ENCODE results near the gene XRN2.
A peak's percentile ranks its signal among the peaks of the same experiment; 100 is the strongest.
"Not testable (repeated sequence)": the region's sequence is repeated elsewhere in the genome, so short reads cannot be mapped to it uniquely, and the experiment has no call there.

Gene XRN2

DNA sequence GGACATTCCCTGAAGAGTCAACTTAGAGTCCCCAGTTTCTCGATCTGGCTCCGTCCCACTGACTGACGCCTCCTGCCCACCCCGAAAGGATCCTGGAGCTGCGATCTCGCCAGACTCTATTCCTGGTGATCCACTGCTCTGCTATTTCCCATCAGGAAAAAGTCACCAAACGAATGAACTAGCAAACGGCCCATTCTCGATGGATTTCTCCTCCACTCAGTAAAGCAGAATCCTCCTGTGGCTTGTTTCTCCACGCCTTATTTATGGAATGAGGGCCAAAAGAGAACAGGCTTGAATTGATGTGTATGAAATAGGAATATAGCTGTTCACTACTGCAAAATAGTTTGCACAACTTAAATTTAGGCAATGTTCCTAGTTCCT, 88.8 kb downstream of the XRN2 start:
- DNase-seq = peak; percentile 54

DNA sequence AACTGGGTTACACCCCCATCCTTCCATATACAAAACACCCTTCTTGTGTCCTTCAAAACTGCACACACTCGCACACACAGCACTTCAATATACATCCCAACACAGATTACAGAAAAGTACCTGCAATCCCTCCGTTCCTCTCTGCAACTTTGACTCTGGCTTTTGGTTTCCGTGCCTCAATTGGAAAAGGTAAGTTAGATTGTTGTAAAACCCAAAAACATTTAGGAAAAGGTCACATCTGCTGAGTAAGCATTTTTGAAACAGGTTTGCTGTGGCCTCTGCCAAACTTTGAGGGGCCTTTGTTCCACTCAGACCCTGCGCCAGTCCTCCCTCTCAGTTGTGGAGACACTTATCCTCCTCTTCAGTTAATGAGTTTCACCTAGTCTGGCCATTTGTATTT, 90.0 kb downstream of the XRN2 start:
- no peak for DNase-seq

DNA sequence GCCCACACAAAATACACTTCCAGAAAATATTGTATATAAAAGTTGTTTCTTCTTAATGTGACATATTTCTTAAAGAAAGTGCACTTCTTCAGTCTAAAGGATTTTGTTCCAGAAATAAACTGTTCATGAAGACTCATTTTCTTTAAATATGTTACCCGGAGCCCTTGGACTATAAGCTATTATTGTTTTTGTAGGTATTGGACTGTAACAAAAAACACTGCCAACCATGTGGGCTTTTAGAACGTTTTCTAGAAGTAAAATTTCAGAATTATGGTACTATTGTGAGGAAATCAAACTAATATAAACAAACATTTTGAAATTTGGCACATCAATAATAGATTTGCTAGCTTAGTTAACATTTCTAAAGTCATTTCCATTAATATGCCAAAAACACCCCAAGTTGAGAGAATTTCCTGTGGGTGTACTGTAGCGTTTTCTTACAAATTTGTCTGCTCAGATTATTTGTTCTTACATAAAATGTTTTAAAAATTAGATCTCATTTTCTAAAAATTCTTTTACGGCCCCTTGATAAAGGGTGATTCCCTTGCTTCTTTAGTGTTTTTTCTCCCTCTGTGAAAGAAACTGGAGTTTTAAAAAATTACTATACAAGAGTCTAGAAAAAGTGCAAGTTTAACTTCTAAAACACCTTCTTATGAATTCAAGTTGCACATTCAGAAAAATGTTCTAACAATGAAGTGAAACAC, 90.8 kb downstream of the XRN2 start:
- no peak for DNase-seq

DNA sequence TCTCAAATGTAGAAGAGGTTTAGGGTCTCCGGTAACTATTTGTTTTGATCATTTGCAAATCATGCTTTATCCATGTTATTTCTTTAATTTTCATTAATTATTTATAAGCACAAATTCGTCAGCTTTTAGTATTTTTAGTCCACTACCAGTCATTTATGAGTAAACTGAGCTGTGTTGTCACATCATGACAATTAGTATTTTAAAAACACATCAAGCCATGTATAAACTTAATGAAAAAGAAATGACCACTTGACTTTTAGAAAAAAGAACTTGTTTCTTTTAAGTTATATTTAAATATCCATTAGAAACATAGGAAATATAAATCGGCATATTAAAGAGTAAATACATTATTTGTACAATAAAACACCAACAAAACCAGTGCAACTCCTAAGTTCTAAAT, 91.4 kb downstream of the XRN2 start:
- no peak for DNase-seq

DNA sequence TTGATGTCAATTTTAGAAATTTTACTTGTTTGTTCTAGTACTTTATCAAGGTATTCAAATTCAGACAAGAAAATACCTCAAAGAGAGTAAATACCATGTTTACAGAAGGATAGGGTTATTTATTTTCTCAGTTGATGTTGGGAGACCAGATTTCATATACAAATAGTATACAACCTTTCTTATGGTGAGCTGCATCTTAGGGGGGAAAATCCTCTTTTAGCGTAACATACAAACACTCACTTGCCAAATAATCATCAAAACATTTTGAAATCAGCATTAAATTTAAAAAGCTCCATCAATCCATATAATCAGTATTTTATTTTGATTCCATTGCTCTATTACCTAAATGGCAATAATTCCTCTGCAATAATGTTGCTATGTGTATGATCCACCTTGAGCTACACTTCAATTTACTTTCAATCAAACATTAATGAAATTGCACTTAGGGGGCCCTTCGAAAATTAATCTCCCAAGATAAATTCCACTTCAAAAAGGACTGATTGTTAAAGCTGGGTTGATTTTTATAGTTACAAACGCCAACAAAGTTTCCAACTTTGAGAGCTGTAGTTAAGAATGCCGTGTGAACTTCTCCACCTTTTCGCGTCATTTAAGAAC, 92.0 kb downstream of the XRN2 start:
- no peak for DNase-seq

DNA sequence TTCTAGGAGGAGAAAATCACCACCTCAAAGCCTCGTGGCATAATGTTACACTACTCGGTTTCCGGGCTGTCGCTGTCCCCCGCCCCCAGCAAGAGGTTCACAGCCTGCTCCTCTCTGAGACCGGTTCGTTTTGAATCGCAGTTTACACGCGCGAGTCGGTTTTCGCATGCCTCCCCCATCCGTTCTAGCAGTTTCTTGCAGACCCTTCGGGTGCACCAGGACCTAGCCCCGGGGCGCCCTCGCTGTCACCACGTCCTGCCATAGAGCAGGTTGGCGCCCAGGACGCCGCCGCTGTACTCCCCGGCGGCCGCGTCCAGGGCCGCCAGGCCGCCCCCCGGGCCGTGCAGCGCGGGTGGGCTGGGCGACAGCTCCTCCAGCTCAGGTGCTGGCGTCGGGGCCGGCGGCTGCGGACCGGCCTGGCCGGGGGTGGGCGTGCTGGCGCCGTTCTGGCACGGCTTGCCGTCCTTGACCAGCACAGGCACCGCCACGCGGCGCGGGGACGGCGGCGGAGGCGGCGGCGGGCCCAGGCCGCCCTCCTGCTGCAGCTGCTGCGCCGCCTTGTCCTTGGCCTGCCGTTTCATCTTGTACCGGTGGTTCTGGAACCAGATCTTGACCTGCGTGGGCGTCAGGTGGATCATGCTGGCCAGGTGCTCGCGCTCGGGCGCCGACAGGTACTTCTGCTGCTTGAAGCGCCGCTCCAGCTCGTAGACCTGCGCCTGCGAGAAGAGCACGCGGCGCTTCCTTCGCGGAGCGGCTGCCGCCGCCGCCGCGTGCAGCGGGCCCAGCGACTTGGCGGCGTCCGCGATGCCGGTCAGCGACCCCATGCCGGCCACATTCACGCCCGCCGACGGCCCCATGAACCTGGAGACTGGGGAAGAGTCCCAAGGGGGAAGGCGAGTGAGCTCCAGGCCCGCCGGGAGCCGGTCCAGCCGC, 92.8 kb downstream of the XRN2 start:
- peak; percentile 66 for DNase-seq

DNA sequence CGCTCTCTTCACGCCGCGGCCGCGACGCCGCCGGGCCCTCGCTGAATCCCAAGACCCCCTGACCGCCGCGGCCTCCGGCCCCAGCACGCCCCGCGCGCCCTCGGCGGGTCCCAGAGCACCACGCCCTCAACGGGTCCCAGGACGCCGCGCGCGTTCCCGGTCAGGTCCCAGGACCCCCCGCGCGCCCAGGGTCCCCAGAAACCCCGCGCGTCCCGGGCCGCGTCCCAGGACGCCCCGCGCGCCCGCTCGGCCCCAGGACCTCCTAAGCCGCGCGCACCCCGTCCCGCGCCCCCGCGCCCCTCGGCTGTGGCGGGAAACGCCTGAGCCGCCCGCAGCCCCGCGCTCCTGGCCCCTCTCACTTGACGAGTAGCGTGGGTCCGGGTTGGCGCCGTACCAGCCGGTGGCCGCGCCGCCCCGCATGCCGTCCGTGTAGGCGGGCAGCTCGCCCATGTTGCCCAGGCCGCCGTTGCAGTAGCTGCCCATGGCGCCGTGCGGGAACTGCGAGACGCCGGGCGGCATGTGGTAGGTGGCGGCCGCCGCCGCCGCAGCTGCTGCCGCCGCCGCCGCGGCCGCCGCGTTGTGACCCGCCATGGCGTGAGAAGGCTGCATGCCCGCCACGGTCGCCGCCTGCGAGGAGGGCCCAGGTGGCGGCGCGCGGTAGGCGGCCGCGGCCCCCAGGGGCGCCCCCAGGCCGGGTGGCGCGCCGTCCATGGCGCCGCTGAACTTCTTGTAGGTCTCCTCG, 93.6 kb downstream of the XRN2 start:
- peak; percentile 46 for DNase-seq

DNA sequence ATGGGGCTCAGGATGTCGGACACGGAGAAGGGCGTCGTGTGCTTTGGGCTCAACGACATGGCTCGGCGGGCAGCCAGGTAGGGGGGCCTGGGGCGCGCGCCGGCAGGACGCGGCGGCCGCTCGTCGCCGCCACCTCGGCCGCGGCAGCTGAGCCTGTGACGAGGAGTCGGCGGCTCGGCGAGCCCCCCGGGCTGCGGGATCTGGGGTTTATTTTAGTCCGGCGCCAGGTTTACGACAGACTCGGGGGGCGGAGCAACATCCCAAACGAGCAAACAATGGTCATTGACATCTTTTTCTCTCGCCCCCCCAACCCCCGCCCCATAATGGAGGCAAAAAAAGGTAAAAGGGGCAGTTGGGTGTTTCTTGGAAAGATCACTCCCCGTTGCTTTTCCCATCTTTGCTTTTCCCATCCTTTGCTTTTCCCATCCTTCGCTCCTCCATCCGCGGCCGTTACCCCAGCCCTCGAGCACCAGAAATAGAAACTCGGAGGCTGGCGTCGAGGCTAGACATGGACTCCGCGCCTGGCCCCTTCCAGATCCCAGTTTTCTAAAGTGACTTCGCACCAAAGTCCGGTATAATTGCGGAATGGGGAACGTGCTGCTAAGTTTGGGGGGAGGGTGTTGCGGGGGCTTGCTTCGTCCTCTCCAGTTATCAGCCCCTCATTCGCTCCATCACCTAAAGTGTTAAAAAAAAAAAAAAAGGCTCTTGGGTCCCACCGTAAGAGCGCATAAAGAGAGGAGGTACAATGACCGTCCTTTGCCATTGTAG, 94.4 kb downstream of the XRN2 start, which contains the start of gene NKX2-4:
NKX2-4 (minus strand) TSS at position 186 of the 768 bp plus-strand sequence; CDS start at position 59, 127 bp downstream.
- DNase-seq = no peak

DNA sequence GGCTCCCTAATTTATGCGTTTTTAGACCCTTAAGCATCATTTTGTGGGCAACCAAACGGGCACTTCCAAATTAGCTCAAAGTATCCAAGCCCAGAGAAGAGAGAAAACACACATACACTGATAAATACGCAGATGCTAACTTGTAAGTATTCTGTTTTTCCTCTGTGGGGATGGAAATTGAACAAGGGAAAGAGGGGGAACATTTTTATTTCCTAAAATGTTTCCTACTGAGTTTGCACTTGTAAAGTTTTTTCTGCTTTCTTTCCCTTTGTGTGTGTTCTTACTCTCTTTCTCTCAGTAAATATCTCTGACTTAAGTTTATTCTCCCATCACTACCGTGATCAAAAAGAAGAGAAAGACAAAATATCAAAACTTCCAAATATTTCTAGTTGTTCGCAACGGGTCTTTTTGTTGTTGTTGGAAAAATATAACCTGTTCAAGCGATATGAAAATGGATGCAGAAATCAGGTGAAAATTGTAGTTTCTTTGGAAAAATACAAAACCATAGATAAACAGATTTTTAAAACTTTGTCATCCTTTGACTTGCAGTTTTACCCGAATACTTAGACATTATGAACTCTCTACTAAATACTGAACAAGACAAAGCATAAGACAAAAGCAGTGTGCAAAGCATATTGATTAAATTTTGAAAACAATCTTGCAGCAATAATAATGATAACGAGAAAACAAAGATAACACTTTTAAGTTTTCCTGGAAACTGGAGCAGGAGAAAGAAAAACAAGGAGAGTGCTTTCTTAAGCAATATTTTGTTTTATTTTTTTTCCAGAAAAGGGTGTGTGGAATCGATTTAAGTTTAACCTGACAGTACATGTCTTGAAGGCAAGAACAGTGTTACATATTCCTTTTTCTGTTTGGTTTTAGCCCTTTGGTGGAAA, 95.2 kb downstream of the XRN2 start:
- DNase-seq = no peak

DNA sequence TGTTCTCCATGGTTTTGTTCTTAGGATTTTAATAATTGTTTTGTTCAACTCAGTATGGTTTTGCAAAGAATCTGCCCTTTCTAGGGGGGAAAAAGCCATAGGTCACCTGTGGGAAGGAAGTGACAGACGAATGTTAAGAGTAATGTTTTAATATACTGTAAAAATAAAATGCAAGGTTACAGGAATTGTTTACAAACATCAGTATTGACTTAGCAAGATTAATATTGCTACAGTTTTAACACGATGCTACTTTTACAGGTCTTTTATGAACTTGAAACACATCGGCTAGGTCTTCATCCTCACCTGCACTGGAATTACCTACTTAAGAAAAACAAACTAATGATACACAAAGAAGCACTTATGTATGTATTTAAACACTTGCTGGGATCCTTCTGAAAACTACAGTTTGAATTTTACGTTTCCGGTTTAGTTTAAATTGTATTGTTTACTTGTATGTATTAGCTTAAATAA, 95.9 kb downstream of the XRN2 start:
- no peak for DNase-seq

DNA sequence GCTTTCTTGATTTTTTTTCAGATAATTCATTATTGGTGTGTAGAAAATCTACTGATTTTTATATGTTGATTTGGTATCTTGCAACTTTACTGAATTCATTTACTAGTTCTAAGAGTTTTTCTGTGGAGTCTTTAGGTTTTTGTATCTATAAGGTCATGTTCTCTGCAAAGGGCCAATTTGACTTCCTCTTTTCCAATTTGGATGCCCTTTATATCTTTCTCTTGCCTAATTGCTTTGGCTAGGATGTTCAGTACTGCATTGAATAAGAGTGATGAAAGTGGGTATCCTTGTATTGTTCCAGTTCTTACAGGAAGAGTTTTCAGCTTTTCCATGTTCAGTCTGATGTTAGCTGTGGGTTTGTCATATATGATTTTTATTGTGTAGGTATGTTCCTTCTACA, 108.6 kb downstream of the XRN2 start:
- DNase-seq = no peak

DNA sequence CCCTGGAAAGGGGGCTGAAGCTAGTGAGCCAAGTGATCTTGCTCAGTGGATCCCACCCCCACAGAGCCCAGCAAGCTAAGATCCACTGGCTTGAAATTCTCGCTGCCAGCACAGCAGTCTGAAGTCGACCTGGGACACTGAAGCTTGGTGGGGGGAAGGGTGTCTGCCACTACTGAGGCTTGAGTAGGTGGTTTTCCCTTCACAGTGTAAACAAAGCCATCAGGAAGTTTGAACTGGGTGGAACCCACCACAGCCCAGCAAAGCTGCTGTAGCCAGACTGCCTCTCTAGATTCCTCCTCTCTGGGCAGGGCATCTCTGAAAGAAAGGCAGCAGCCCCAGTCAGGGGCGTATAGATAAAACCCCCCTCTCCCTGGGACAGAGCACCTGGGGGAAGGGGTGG, 110.9 kb downstream of the XRN2 start:
- not testable (repeated sequence) for DNase-seq

DNA sequence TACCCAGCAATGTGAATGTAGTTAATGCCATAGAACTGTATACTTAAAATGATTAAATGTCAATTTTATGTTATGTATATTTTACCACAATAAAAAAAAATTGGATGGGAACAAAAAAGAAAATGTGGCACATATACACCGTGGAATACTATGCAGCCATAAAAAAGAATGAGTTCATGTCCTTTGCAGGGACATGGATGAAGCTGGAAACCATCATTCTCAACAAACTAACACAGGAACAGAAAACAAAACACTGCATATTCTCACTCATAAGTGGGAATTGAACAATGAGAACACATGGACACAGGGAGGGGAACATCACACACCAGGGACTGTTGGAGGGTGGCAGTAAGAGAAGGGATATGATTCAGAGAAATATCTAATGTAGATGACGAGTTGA, 116.0 kb downstream of the XRN2 start:
- not testable (repeated sequence) for DNase-seq

DNA sequence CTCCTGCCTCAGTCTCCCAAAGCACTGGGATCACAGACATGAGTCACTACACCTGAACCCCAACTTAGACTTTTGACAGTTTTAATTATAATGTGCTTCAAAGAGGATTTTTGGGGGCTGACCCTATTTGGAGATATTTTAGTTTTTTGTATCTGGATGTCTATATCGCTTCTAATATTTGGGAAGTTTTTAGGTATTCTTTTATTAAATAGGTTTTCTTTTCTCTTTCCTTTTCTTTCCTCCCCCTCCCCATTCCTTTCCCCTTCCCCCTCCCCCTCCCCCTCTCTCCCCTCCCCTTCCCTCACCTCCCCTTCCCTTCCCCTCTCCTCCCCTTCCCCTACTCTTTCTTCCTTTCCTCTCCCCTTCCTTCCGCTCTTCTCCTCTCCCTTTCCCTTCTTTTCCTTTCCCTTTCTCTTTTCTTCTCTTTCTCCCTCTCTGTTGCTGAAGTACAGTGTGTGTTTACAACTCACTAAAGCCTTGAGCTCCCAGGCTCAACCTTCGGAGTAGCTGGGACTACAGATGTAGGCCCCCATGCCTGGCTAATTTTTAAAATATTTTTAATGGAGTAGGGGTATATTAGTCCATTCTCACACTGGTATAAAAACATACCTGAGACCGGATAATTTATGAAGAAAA, 118.6 kb downstream of the XRN2 start:
- DNase-seq = no peak

DNA sequence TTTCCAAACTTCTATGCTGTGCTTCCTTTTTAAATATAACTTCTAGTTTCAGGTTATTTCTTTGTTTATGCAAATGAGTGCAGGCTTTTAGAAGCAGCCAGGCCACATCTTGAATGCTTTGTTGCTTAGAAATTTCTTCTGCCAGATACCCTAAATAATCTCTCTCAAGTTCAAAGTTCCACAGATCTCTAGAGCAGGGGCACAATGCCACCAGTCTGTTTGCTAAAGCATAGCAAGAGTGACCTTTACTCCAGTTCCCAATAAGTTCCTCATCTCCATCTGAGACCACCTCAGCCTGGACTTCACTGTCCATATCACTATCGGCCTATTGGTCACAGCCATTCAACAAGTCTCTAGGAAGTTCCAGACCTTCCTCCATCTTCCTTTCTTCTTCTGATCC, 120.6 kb downstream of the XRN2 start:
- not testable (repeated sequence) for DNase-seq

DNA sequence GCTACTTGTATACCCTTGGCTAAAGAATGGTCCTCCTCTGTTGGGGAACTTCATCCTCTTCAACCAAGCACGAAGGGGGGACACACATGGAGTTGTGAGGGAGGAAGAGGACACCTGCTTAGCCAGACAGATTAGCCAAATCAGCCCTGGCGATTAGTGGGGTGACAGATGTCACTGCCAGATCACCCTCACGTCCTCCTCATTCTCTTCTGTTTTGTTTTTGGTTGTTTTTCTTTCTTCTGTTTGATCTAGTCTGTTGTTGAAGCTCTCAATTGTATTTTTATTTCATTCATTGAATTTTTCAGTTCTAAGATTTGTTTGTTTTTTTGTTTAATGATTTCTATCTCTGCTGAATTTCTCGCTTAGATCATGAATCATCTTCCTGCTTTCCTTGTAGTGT, 121.7 kb downstream of the XRN2 start:
- DNase-seq = no peak

DNA sequence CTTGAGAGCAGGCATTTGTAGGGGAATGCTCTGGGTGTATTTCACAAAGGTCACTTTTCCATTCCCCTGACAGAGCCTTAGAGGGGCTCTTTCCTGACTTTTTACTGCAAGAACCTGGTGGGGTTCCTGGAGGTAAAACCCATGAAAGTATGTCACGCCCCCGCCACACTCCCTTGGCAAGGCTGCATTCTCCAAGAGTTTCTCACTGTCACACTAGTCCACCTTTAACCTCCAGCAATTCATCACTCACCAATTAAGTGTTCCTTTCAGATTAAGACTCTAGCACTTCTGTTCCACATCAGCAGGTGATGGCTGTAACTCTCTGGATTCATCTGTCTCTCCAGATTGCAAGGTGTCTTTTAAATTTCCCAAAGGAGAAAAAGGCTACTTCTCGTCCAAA, 126.9 kb downstream of the XRN2 start:
- no peak for DNase-seq

DNA sequence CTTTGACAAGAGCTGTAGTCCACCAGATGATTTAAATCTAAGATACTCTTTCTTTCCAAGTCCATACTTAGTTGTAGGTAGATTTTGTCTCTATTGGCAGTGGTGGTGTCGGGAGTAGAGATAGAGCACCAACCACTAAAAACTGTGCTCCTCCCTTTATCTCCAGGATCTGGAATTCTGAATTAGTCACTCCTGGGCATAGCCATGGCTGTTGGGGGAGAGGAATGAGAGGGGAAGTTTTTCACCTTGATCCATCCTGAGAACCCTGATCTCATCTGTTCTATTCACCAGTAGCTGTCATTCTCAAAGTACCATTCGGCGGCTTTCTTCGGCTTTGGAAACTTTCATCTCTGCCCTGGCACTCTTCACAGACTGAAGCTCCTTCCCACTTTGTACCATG, 129.8 kb downstream of the XRN2 start:
- DNase-seq = no peak

DNA sequence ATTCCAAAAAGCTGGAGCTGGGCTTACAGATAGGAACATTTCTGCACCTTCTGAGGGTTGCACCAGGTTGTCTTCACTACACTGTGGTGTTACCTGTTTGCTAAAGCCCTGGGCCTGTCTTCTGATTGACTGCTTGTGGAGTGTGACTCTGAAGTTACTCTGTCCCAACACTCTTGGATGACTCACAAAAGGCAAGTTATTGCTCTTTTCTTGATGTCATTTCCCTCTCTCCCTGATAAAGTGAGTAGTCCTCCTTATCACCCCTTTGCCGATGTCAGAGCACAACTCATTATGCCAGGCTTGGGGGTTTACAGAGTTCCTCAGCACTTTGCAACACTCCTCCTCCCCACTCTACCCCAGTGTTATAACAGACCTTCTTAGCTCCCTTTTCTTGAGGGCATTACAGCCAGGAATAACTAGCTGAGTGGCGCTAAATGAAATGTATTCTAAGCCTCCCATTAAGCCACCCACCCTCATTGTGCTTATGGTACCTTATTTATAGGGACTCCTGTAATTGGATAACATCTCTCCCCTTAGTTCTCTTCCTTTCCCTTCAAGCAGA, 130.3 kb downstream of the XRN2 start:
- DNase-seq = no peak

DNA sequence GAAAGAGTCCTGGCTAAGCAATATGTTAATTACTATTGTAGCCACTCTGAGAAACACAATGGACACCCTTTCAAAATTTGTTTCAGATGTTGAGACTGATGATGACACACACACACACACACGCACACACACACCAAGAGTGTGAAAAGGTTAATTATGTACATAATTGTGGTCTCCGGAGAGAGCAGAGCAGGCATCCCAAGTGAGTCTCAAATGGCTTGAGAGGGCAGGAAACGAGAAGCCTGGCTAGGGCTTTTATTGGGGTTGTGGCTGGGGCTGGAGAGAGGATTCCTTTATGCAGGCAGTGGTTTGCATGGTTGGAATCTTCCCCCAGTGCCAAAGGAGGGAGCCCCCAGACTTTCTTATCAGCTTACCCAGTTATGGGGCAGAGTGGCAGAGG, 132.4 kb downstream of the XRN2 start:
- DNase-seq = no peak
